Measurements from ENCODE around the gene ADORA1.
A peak's percentile ranks its signal among the peaks of the same experiment; 100 is the strongest.

DNA sequence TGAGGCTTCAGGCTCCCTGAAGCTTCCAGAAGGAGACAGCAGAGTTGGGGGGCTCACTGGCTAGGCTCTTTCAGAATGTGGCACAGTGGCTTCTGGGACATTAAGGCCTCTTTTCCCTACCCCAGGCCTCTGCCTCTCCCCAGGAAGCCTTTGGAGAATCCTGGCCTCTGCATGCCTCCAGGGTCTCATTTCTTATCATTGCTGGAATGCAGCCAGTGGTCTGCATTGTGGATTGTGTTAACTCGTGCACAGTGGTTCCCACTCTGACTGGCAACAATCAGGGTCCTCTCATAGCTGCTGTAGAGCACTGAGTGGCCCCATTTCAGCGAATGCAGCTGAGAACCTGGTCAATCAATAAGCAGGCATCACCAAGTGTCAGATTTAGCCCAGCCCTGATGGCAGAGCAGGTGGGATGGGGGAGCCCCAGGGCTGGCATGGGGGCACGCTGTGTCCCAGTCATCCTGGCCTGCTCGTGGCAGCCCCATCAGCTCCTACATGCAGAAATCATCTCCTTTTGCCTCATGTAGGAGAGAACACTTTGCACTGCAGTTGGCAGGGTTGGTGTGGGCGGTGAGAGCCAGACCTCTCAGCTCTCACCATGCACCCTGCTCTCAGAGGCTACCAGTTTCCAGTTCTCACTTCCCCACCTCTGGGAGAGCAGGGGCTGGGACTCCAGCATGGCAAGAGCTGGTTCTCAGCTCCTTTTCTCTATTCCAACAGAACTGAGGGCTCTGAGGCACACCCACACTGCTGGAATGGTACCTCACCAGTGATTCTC is 13.4 kb downstream of the ADORA1 start:
- TF ChIP-seq MEF2A (IDR thresholded peaks at IDR 0.05; ENCODE audit: borderline replicate concordance, low read depth) (no peak), EP300 (IDR thresholded peaks at IDR 0.05; ENCODE audit: borderline replicate concordance in 1 of 2, low read depth in 1 of 2, low read length in 1 of 2) (peak in 1 of 2 experiments; percentile 74; a peak in 1 of 4 replicates), GABPA (IDR thresholded peaks at IDR 0.05; ENCODE audit: low read depth) (no peak), TAF1 (IDR thresholded peaks at IDR 0.05; ENCODE audit: borderline replicate concordance, low read depth, low read length) (no peak), RCOR1 (IDR thresholded peaks at IDR 0.05; ENCODE audit: low read length) (peak; percentile 88), RAD21 (IDR thresholded peaks at IDR 0.05; ENCODE audit: low read length) (no peak; the same call in 1 of the 2 replicates)
- TF ChIP-seq, protein P1, sequence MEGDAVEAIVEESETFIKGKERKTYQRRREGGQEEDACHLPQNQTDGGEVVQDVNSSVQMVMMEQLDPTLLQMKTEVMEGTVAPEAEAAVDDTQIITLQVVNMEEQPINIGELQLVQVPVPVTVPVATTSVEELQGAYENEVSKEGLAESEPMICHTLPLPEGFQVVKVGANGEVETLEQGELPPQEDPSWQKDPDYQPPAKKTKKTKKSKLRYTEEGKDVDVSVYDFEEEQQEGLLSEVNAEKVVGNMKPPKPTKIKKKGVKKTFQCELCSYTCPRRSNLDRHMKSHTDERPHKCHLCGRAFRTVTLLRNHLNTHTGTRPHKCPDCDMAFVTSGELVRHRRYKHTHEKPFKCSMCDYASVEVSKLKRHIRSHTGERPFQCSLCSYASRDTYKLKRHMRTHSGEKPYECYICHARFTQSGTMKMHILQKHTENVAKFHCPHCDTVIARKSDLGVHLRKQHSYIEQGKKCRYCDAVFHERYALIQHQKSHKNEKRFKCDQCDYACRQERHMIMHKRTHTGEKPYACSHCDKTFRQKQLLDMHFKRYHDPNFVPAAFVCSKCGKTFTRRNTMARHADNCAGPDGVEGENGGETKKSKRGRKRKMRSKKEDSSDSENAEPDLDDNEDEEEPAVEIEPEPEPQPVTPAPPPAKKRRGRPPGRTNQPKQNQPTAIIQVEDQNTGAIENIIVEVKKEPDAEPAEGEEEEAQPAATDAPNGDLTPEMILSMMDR (IDR thresholded peaks at IDR 0.05): no peak
- TF ChIP-seq, protein P2, sequence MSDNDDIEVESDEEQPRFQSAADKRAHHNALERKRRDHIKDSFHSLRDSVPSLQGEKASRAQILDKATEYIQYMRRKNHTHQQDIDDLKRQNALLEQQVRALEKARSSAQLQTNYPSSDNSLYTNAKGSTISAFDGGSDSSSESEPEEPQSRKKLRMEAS (IDR thresholded peaks at IDR 0.05; ENCODE audit: low read depth): no peak

Data from SK-N-SH (cell line).